Right renal pelvis (tissue), 4 donors: ENCODE results near the gene ADAMTS2. TPM values are rescaled to one million over a fixed set of nuclear protein-coding genes. Genes with fewer than 3 reads are reported as not detected.
A peak's percentile ranks its signal among the peaks of the same experiment; 100 is the strongest.

ENCODE experiments used
- DNase-seq, 4 donors: peaks; one replicate each; pipeline ENCODE4 v3.0.0-alpha.2; 2013; ENCODE audit warnings: low read depth in 4 of 4, low spot score in 3 of 4, missing footprints in 1 of 4
- polyA plus RNA-seq, 4 donors: library from polyadenylated mRNA; unstranded; fragments of 120-200 nt; gene quantifications; one replicate each; pipeline ENCODE4 v1.2.1, GENCODE V29; 2013; ENCODE audit not compliant: insufficient read length in 4 of 4

Gene ADAMTS2
- polyA plus RNA-seq, 4 donors = 10.9 to 15.5 (median 11.5) TPM

- DNase-seq = no peak
Observed at GRCh38 chr5:179169836-179170235, 175.4 kb downstream of the ADAMTS2 start.

GRCh38 chr5:179168664-179169063 lies 176.6 kb downstream of the ADAMTS2 start:
- no peak for DNase-seq

- DNase-seq = no peak
Observed at GRCh38 chr5:179167871-179168451, 177.3 kb downstream of the ADAMTS2 start.

- DNase-seq = peak; percentile 36 to 55 (median 38)
Observed at GRCh38 chr5:179166886-179167841, 178.1 kb downstream of the ADAMTS2 start.

- DNase-seq = no peak
Observed at GRCh38 chr5:179166171-179166885, 178.9 kb downstream of the ADAMTS2 start.

GRCh38 chr5:179165421-179166170 lies 179.7 kb downstream of the ADAMTS2 start:
- no peak for DNase-seq

- no peak for DNase-seq
Observed at GRCh38 chr5:179164331-179165311, 180.6 kb downstream of the ADAMTS2 start.

GRCh38 chr5:179163236-179164155 lies 181.8 kb downstream of the ADAMTS2 start:
- no peak for DNase-seq

GRCh38 chr5:179162351-179163235 lies 182.7 kb downstream of the ADAMTS2 start:
- DNase-seq = no peak

GRCh38 chr5:179161901-179162300 lies 183.4 kb downstream of the ADAMTS2 start:
- DNase-seq = no peak

- DNase-seq = no peak
Observed at GRCh38 chr5:179160584-179160983, 184.7 kb downstream of the ADAMTS2 start.

GRCh38 chr5:179158556-179158955 lies 186.7 kb downstream of the ADAMTS2 start:
- DNase-seq = no peak

- DNase-seq = no peak
Observed at GRCh38 chr5:179154991-179155955, 190.0 kb downstream of the ADAMTS2 start.

- DNase-seq = no peak
Observed at GRCh38 chr5:179154346-179154990, 190.8 kb downstream of the ADAMTS2 start.

- DNase-seq = no peak
Observed at GRCh38 chr5:179153921-179154345, 191.3 kb downstream of the ADAMTS2 start.
